Left ventricle myocardium inferior (tissue), 1 donor: ENCODE results near the gene VPS13D. TPM values are rescaled to one million over a fixed set of nuclear protein-coding genes. Genes with fewer than 3 reads are reported as not detected.

Experiments used
- DNase-seq: peaks from one replicate; pipeline ENCODE4 v3.0.0-alpha.2; 2020
- H3K27ac ChIP-seq: fragments of 200-600 bp; replicated peaks from 2 replicates; pipeline ENCODE4 v1.8.0; 2021
- H3K27me3 ChIP-seq: fragments of 200-600 bp; 2 replicates; pipeline ENCODE4 v1.8.0; 2021; ENCODE audit warnings: low read depth
- H3K36me3 ChIP-seq: fragments of 200-600 bp; 2 replicates; pipeline ENCODE4 v1.8.0; 2021
- H3K4me1 ChIP-seq: fragments of 200-600 bp; 2 replicates; pipeline ENCODE4 v1.8.0; 2021
- H3K4me3 ChIP-seq: fragments of 200-600 bp; 2 replicates; pipeline ENCODE4 v1.8.0; 2021; ENCODE audit warnings: mild to moderate bottlenecking, moderate library complexity
- H3K9me3 ChIP-seq: fragments of 200-600 bp; replicated peaks from 2 replicates; pipeline ENCODE4 v1.8.0; 2021
- intact Hi-C: fragments of 100-400 bp; cut with micrococcal nuclease; formaldehyde crosslinking; loops from one replicate; pipeline ENCODE4 v1.11.0; 2022
- total RNA-seq: library from RNA; stranded (reverse); fragmentation: NEBNext Ultra II Directional; extraction: Animal tissue kit (Norgen Biotek cat#: 25700); gene quantifications from one replicate; pipeline ENCODE4 v1.2.1, GENCODE V29; 2021
- TF ChIP-seq, protein P1 (sequence below): fragments of 200-600 bp; IDR thresholded peaks from 2 replicates; pipeline ENCODE4 v1.8.0; 2021; ENCODE audit warnings: antibody characterized with exemption, mild to moderate bottlenecking, borderline replicate concordance
- donor health status: DM: no; HTN: yes; CAD: no; lungs with severe emphysema.

VPS13D gene
- total RNA-seq, 1 donor from 2014 or later: 71.6 TPM

DNA sequence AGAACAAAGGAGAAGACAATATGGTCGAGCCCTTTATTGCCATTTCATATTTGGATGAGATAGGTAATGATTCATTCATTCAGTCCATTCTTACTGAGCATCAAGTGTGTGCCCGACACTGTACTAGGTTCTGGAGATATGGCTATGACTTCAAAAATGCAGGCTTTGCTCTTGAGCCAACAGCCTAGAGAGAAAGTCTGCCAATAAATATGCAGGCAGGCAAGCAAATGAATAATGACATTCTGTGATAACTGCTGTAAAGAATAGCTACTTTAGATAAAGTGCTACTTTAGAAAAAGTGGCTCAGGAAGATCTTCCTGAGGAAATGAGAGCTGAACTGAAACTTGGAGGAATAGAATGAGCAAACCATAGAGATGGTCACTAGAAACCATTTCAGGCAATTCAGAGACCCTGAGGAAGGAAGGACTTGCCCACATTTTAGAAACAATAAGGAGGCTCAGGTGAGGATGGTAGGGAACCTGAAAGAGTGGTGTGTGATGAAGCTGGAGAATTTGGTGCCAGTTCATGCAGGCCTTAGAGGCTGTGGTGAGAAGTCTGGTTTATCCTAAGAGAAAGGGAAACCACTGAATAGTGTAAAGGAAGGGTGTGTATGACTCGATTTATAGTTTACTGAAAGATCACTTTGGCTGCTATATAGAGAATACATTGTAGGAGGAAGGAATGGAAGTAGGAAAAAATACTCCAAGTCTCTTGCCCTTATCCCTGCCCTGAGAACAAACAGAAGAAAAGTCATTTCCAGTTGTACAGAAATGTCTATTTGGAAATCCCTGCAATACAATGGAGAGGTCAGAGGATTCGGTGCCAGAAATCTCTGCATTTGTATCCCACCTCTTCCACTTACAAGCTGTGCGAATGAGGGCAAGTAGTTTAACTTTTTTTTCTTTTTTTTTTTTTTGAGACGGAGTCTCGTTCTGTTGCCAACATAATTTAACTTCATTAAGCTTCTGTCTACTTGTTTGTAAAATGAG, 167.9 kb downstream of the VPS13D start:
- Histone ChIP-seq H3K4me3 (no peak overlapping the region), H3K27me3 (no peaks in the 10 kb centered on the region), H3K36me3 (peaks cover 60% of the 10 kb centered on the region), H3K27ac (peak overlapping the region; percentile 37), H3K4me1 (peaks cover 27% of the 10 kb centered on the region), H3K9me3 (no peaks in the 10 kb centered on the region)
- TF ChIP-seq, protein P1, sequence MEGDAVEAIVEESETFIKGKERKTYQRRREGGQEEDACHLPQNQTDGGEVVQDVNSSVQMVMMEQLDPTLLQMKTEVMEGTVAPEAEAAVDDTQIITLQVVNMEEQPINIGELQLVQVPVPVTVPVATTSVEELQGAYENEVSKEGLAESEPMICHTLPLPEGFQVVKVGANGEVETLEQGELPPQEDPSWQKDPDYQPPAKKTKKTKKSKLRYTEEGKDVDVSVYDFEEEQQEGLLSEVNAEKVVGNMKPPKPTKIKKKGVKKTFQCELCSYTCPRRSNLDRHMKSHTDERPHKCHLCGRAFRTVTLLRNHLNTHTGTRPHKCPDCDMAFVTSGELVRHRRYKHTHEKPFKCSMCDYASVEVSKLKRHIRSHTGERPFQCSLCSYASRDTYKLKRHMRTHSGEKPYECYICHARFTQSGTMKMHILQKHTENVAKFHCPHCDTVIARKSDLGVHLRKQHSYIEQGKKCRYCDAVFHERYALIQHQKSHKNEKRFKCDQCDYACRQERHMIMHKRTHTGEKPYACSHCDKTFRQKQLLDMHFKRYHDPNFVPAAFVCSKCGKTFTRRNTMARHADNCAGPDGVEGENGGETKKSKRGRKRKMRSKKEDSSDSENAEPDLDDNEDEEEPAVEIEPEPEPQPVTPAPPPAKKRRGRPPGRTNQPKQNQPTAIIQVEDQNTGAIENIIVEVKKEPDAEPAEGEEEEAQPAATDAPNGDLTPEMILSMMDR: no peak
- DNase-seq: no peak
- intact Hi-C loops: no loop called here

DNA sequence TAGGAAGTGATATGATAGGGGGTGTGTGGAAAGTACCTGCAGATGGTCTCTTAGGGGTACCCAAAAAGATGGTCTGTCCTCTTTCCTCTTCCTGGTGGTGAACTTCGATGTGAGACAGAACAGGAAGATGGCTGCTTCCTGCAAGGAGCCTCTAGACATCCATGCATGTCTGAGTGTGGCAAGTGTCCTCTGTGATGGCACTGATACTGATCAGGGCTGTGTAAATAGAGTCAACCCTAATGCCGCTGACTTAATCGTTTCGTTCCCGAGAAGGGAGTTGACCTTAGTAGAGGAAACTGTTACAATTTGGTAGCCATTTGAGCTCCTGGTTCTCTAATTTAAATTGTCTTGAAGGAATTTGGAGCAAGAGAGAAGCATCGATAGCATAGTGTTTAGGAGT, 168.6 kb downstream of the VPS13D start:
- Histone ChIP-seq H3K9me3 (no peaks in the 10 kb centered on the region), H3K36me3 (peaks cover 62% of the 10 kb centered on the region), H3K27ac (peak overlapping the region; percentile 37), H3K4me3 (no peak overlapping the region), H3K4me1 (peaks cover 27% of the 10 kb centered on the region), H3K27me3 (no peaks in the 10 kb centered on the region)
- TF ChIP-seq, protein P1: no peak
- DNase-seq: no peak
- intact Hi-C loops: no loop called here

DNA sequence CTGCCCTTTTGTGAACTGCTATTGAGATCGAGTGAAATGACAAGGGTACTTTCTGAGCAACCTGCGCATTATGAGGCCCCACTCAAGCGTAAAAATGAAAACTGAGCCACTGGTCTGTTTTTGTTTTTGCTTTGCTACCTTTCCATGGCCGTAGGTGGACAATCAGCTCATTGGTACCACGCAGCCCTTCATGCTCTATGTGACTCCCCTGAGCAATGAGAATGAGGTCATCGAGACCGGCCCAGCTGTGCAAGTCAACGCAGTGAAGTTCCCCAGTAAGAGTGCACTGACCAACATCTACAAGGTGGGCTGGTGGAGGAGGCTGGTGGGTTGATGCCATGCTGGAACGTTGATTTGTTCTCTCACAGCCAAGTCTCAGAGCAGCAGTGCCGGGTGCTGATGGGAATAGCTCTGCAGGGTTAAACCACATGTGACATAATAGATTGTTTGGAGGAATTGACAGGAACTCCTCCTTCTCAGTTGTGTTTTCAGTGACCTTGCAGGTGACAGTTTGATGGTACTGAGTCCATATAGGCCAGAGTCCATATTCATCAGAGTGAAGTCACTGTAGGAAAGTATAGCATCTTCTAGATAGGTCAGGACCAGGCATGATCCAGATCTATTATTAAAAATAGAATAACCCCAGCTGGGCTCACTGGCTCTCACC, 170.3 kb downstream of the VPS13D start:
- Histone ChIP-seq H3K9me3 (no peaks in the 10 kb centered on the region), H3K4me1 (peaks cover 32% of the 10 kb centered on the region), H3K36me3 (peaks cover 62% of the 10 kb centered on the region), H3K27ac (no peak overlapping the region), H3K27me3 (no peaks in the 10 kb centered on the region), H3K4me3 (no peak overlapping the region)
- DNase-seq: no peak
- TF ChIP-seq, protein P1: no peak
- intact Hi-C loops: no loop called here

DNA sequence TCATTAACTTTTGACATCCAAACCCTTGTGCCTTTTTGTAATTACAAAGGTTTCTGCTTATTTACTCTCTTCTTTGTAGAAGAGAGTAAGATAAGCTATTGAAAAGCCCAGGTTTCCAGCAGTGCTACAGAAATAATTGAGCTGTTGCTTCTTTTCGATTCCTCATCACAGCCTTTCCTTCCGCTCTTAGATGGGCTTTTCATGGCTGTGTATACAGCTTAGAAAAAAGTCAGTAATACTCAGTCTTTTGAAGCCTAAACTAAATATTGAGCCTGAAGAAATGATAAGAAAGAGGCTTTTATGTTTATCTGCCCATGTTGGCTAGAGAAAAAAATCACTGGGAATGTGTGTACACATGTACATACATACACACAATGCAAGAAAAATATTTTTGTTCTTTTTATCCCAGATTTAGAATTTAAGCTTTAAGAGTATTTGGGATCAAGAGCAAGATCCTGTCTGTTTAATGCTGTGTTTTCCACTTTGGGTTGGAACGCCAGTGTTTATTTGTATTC, 172.4 kb downstream of the VPS13D start:
- H3K4me3 ChIP-seq: no peak overlapping the region
- H3K9me3 ChIP-seq: no peaks in the 10 kb centered on the region
- DNase-seq: no peak
- H3K36me3 ChIP-seq: peaks cover 62% of the 10 kb centered on the region
- H3K27ac ChIP-seq: no peak overlapping the region
- TF ChIP-seq, protein P1: no peak
- intact Hi-C loops: no loop called here
- H3K27me3 ChIP-seq: no peaks in the 10 kb centered on the region
- peaks cover 49% of the 10 kb centered on the region for H3K4me1 ChIP-seq

DNA sequence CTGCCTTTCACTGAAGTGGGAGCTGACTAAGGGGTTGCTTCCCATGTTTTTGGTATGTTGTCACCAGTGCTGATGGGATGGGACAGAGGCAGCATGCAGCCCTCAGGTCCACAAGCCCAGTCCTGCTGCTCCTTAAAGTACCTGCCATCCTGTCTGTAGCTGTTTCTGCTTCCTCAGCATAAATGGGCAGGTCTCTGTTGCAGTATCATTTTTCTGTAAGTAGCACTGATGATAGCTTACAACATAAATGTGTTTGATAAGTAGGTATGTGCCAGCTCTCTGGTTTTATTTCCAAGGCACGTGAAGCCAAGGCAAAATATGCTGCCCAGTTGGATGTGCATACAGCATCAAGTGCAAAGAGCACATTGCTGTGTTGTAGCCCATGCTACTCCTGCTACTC, 173.0 kb downstream of the VPS13D start:
- peaks cover 62% of the 10 kb centered on the region for H3K36me3 ChIP-seq
- H3K27me3 ChIP-seq: no peaks in the 10 kb centered on the region
- intact Hi-C loops: no loop called here
- H3K27ac ChIP-seq: no peak overlapping the region
- DNase-seq: no peak
- peaks cover 49% of the 10 kb centered on the region for H3K4me1 ChIP-seq
- no peak overlapping the region for H3K4me3 ChIP-seq
- TF ChIP-seq, protein P1: no peak
- H3K9me3 ChIP-seq: no peaks in the 10 kb centered on the region
